Measurements from ENCODE around the gene BCAS3.
"Not testable (repeated sequence)": the region's sequence is repeated elsewhere in the genome, so short reads cannot be mapped to it uniquely, and the experiment has no call there.

Gene BCAS3

DNA sequence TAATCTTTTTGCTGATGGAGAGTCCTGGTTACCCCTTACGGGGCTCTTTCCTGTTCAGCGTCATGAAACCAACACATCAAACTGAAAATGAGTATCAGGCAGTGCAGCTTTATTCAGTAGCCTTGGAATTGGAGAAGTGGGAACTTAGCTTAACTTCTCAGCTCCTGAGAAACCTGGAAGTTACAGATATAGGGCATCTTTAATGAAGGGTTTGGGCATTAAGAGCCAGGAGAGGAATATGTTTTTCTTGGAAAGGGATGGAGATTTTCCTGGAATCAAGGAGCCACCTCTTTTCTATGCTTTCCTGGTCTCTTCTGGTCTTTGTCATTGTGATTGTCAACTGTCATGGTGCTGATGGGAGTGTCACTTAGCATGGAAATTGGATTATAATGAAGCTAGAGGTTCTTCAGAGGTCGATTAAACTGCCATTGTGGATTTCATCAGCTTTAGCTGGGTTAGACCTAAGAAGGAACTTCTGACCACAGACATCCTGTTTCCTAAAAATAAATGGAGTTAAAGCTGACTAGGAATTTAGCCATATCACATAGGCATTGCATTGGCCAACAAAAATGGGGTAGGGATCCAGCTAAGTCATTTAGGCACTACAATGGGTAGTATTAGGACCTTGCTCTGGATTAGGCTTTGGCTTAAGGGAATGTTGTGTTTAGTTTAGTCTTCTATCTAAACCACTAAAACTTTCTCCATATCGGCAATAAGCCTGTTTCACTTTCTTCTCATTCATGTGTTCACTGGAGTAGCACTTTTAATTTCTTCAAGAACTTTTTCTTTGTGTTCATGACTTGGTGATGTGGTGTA lies 186.4 kb downstream of the BCAS3 start:
- Histone ChIP-seq H3K4me1 (ENCODE audit: control insufficient read depth, insufficient read depth, low read depth, low read length) (no peaks in the 10 kb centered on the region), H3K9ac (ENCODE audit: low read length) (no peak overlapping the region), H3K23ac (ENCODE audit: low read length in 2 of 2) (no peak overlapping the region), H3K4me2 (ENCODE audit: low read length, poor library complexity, severe bottlenecking) (no peak overlapping the region), H3K4ac (ENCODE audit: low read depth in 1 of 2, low read length in 2 of 2) (no peak overlapping the region), H3K36me3 (ENCODE audit: control insufficient read depth in 1 of 2, insufficient read depth in 2 of 2, low read depth in 1 of 2, low read length in 2 of 2) (no peaks in the 10 kb centered on the region), H4K8ac (ENCODE audit: low read length) (no peak overlapping the region), H3K27me3 (ENCODE audit: control insufficient read depth in 1 of 2, insufficient read depth in 1 of 2, low read length in 2 of 2) (no peaks in the 10 kb centered on the region), H2AK5ac (ENCODE audit: low read length, severe bottlenecking) (no peak overlapping the region), H2BK120ac (ENCODE audit: low read depth, low read length) (no peak overlapping the region), H3K4me3 (ENCODE audit: insufficient read depth in 1 of 2, low read depth in 1 of 2, low read length in 2 of 2) (no peak overlapping the region), H3K9me3 (ENCODE audit: control insufficient read depth, low read length) (no peaks in the 10 kb centered on the region), H3K79me1 (replicated peaks; ENCODE audit: low read length, poor library complexity, severe bottlenecking) (no peaks in the 10 kb centered on the region), H2BK5ac (ENCODE audit: low read depth, low read length, poor library complexity, severe bottlenecking) (no peak overlapping the region), H2BK12ac (ENCODE audit: low read length in 2 of 2) (no peak overlapping the region), H3K14ac (ENCODE audit: low read length in 2 of 2) (no peak overlapping the region), H3K27ac (ENCODE audit: low read length, poor library complexity, severe bottlenecking) (no peak overlapping the region), H2BK15ac (ENCODE audit: low read depth, poor library complexity, severe bottlenecking) (no peak overlapping the region), H3K18ac (ENCODE audit: low read depth in 1 of 2, low read length in 2 of 2) (no peak overlapping the region), H4K91ac (ENCODE audit: low read length) (no peak overlapping the region), H2AFZ (ENCODE audit: low read depth, low read length) (no peak overlapping the region)
- 93% methylated on average over 3 of the region's 4 CpGs for WGBS
- DNase-seq = peak; percentile 6

DNA sequence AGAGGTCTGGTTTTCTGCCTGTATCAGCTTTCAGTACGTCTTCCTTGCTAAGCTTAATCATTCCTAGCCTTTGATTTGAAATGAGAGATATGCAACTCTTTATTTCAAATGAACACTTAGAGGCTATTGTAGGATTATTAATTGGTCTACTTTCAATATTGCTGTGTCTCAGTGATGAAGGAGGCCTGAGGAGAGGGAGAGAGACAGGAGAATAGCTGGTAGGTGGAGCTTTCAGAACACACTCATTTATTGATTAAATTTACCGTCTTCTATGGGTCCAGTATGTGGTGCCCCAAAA lies 187.0 kb downstream of the BCAS3 start:
- Histone ChIP-seq H2AK5ac (ENCODE audit: low read length, severe bottlenecking) (no peak overlapping the region), H3K4me2 (ENCODE audit: low read length, poor library complexity, severe bottlenecking) (no peak overlapping the region), H3K27me3 (ENCODE audit: control insufficient read depth in 1 of 2, insufficient read depth in 1 of 2, low read length in 2 of 2) (no peaks in the 10 kb centered on the region), H3K4me1 (ENCODE audit: control insufficient read depth, insufficient read depth, low read depth, low read length) (no peaks in the 10 kb centered on the region), H2BK15ac (ENCODE audit: low read depth, poor library complexity, severe bottlenecking) (no peak overlapping the region), H3K9me3 (ENCODE audit: control insufficient read depth, low read length) (no peaks in the 10 kb centered on the region), H2BK12ac (ENCODE audit: low read length in 2 of 2) (no peak overlapping the region), H3K14ac (ENCODE audit: low read length in 2 of 2) (no peak overlapping the region), H4K91ac (ENCODE audit: low read length) (no peak overlapping the region), H3K27ac (ENCODE audit: low read length, poor library complexity, severe bottlenecking) (no peak overlapping the region), H3K23ac (ENCODE audit: low read length in 2 of 2) (no peak overlapping the region), H3K36me3 (ENCODE audit: control insufficient read depth in 1 of 2, insufficient read depth in 2 of 2, low read depth in 1 of 2, low read length in 2 of 2) (no peaks in the 10 kb centered on the region), H2AFZ (ENCODE audit: low read depth, low read length) (no peak overlapping the region), H3K9ac (ENCODE audit: low read length) (no peak overlapping the region), H3K79me1 (replicated peaks; ENCODE audit: low read length, poor library complexity, severe bottlenecking) (no peaks in the 10 kb centered on the region), H2BK120ac (ENCODE audit: low read depth, low read length) (no peak overlapping the region), H3K18ac (ENCODE audit: low read depth in 1 of 2, low read length in 2 of 2) (no peak overlapping the region), H3K4ac (ENCODE audit: low read depth in 1 of 2, low read length in 2 of 2) (no peak overlapping the region), H4K8ac (ENCODE audit: low read length) (no peak overlapping the region), H2BK5ac (ENCODE audit: low read depth, low read length, poor library complexity, severe bottlenecking) (no peak overlapping the region), H3K4me3 (ENCODE audit: insufficient read depth in 1 of 2, low read depth in 1 of 2, low read length in 2 of 2) (no peak overlapping the region)
- no peak for DNase-seq
- no CpG with 5 or more reads among the region's 2 CpGs for WGBS

DNA sequence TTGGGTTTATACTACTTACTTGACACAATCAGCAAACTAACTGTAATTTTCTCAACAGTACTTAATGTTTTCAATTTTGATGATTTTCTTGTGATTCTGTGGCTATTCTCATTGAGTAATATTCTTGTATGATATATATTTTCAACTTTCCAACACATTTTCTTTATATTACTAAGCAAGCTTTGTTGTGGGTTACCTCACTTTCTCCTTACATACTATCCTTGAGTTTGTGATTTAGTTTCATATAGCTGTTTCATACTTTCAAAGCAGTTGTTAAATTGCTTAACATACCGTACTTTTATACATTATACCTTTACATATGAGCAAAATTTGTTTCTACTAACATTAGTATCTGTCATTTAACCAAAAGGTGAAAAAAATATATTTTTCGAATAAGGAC lies 197.1 kb downstream of the BCAS3 start:
- Histone ChIP-seq H3K4me3 (ENCODE audit: insufficient read depth in 1 of 2, low read depth in 1 of 2, low read length in 2 of 2) (no peak overlapping the region), H3K23ac (ENCODE audit: low read length in 2 of 2) (no peak overlapping the region), H2BK120ac (ENCODE audit: low read depth, low read length) (no peak overlapping the region), H3K14ac (ENCODE audit: low read length in 2 of 2) (no peak overlapping the region), H2BK5ac (ENCODE audit: low read depth, low read length, poor library complexity, severe bottlenecking) (no peak overlapping the region), H3K36me3 (ENCODE audit: control insufficient read depth in 1 of 2, insufficient read depth in 2 of 2, low read depth in 1 of 2, low read length in 2 of 2) (no peaks in the 10 kb centered on the region), H3K18ac (ENCODE audit: low read depth in 1 of 2, low read length in 2 of 2) (no peak overlapping the region), H3K9ac (ENCODE audit: low read length) (no peak overlapping the region), H3K9me3 (ENCODE audit: control insufficient read depth, low read length) (no peaks in the 10 kb centered on the region), H3K4me2 (ENCODE audit: low read length, poor library complexity, severe bottlenecking) (no peak overlapping the region), H2BK12ac (ENCODE audit: low read length in 2 of 2) (no peak overlapping the region), H4K91ac (ENCODE audit: low read length) (no peak overlapping the region), H3K27me3 (ENCODE audit: control insufficient read depth in 1 of 2, insufficient read depth in 1 of 2, low read length in 2 of 2) (no peaks in the 10 kb centered on the region), H2BK15ac (ENCODE audit: low read depth, poor library complexity, severe bottlenecking) (no peak overlapping the region), H2AK5ac (ENCODE audit: low read length, severe bottlenecking) (no peak overlapping the region), H4K8ac (ENCODE audit: low read length) (no peak overlapping the region), H3K4me1 (ENCODE audit: control insufficient read depth, insufficient read depth, low read depth, low read length) (no peaks in the 10 kb centered on the region), H3K79me1 (replicated peaks; ENCODE audit: low read length, poor library complexity, severe bottlenecking) (no peaks in the 10 kb centered on the region), H3K4ac (ENCODE audit: low read depth in 1 of 2, low read length in 2 of 2) (no peak overlapping the region), H3K27ac (ENCODE audit: low read length, poor library complexity, severe bottlenecking) (no peak overlapping the region), H2AFZ (ENCODE audit: low read depth, low read length) (no peak overlapping the region)
- DNase-seq = no peak
- WGBS = no CpG with 5 or more reads among the region's 2 CpGs

DNA sequence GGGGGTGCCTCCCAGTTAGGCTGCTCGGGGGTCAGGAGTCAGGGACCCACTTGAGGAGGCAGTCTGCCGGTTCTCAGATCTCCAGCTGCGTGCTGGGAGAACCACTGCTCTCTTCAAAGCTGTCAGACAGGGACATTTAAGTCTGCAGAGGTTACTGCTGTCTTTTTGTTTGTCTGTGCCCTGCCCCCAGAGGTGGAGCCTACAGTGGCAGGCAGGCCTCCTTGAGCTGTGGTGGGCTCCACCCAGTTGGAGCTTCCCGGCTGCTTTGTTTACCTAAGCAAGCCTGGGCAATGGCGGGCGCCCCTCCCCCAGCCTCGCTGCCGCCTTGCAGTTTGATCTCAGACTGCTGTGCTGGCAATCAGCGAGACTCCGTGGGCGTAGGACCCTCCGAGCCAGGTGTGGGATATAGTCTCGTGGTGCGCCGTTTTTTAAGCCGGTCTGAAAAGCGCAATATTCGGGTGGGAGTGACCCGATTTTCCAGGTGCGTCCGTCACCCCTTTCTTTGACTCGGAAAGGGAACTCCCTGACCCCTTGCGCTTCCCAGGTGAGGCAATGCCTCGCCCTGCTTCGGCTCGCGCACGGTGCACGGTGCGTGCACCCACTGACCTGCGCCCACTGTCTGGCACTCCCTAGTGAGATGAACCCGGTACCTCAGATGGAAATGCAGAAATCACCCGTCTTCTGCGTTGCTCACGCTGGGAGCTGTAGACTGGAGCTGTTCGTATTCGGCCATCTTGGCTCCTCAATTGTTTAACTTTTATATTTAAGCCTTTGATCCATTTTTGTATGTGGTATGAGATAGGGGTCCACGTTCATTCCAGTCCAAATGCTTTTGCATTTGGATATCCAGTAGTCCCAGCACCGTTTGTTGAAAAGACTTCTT lies 209.3 kb downstream of the BCAS3 start:
- H3K4me3 ChIP-seq (ENCODE audit: insufficient read depth in 1 of 2, low read depth in 1 of 2, low read length in 2 of 2); DNase-seq; H3K14ac ChIP-seq (ENCODE audit: low read length in 2 of 2); H3K4ac ChIP-seq (ENCODE audit: low read depth in 1 of 2, low read length in 2 of 2); H2BK120ac ChIP-seq (ENCODE audit: low read depth, low read length); H3K23ac ChIP-seq (ENCODE audit: low read length in 2 of 2); H4K8ac ChIP-seq (ENCODE audit: low read length); H3K27ac ChIP-seq (ENCODE audit: low read length, poor library complexity, severe bottlenecking); H4K91ac ChIP-seq (ENCODE audit: low read length); H2AFZ ChIP-seq (ENCODE audit: low read depth, low read length); H3K36me3 ChIP-seq (ENCODE audit: control insufficient read depth in 1 of 2, insufficient read depth in 2 of 2, low read depth in 1 of 2, low read length in 2 of 2); H2AK5ac ChIP-seq (ENCODE audit: low read length, severe bottlenecking); H3K9ac ChIP-seq (ENCODE audit: low read length); H2BK15ac ChIP-seq (ENCODE audit: low read depth, poor library complexity, severe bottlenecking); H2BK12ac ChIP-seq (ENCODE audit: low read length in 2 of 2); H3K27me3 ChIP-seq (ENCODE audit: control insufficient read depth in 1 of 2, insufficient read depth in 1 of 2, low read length in 2 of 2); H3K9me3 ChIP-seq (ENCODE audit: control insufficient read depth, low read length); H3K79me1 ChIP-seq (replicated peaks; ENCODE audit: low read length, poor library complexity, severe bottlenecking); H2BK5ac ChIP-seq (ENCODE audit: low read depth, low read length, poor library complexity, severe bottlenecking); H3K4me1 ChIP-seq (ENCODE audit: control insufficient read depth, insufficient read depth, low read depth, low read length); H3K18ac ChIP-seq (ENCODE audit: low read depth in 1 of 2, low read length in 2 of 2): not testable (repeated sequence)
- peak overlapping the region; percentile 34 for H3K4me2 ChIP-seq (ENCODE audit: low read length, poor library complexity, severe bottlenecking)
- 69% methylated on average over 21 of the region's 39 CpGs for WGBS

Data from mesenchymal stem cell (in vitro differentiated cells and primary cell).